ENCODE results near the gene MIA3. TPM values are rescaled to one million over a fixed set of nuclear protein-coding genes. Genes with fewer than 3 reads are reported as not detected.

Gene MIA3
- total and polyA plus RNA-seq, 11 donors: 20.2 to 71.1 (median 58.9) TPM

DNA sequence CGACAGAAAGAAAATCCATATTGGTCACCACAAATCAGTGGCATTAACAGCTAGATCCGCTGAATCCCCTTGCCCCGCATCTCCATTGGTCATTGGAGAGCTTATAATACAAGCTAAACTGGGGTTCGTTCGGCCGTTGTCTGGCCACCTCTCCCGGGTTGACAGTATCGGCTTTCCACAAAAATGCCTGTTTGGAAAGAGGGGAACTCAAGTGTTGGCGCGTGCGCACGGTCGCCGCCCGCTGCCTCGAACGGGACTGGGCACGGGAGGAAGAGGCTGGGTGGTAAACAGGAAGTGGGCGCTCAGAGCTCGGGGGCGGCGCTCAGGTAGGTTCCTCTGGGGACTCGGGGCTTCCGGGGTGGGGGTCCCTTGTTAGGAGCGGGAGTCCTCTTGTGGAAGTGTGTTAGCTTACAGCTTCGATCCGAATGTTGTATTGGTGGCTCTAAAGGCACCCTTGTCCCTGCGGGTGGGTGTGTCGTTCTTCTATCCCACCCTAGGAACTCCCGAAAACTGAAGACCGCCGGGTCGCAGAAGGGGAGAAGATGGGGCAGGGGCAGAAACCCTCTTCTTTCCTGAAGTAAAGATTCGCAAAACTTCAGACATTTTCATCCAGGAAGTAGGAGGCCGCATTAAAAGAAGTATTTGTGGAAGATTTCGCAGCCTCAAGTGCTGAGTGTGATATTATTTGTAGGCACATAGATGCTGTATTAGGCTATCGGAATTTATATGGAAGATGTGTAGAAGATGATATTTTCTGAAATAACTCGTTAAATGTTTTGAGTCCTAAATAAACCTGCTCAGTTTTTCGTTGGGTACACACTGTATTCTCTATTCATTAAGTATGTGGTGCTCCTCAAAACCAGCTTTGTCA, 95.4 kb downstream of the MIA3 start:
- Histone ChIP-seq H3K27me3 (no peaks in the 10 kb centered on the region), H3K4me1 (peaks cover 0 to 38% (median 30%) of the 10 kb centered on the region in 12 donors), H3K27ac (peak overlapping the region; percentile 93 to 100 (median 98)), H3K36me3 (peaks cover 0 to 37% (median 33%) of the 10 kb centered on the region in 9 donors), H3K4me3 (peak overlapping the region; percentile 50 to 96 (median 77)), H3K9me3 (no peaks in the 10 kb centered on the region)
- 1 to 2% (median 1%) methylated on average over 30 to 39 of the region's 39 CpGs for WGBS, 4 donors
- ATAC-seq: peak; percentile 88 to 93 (median 90)
- peak in 1 of 2 donors; percentile 37 for TF ChIP-seq POLR2A (IDR thresholded peaks at IDR 0.05)
- TF ChIP-seq, protein P1, sequence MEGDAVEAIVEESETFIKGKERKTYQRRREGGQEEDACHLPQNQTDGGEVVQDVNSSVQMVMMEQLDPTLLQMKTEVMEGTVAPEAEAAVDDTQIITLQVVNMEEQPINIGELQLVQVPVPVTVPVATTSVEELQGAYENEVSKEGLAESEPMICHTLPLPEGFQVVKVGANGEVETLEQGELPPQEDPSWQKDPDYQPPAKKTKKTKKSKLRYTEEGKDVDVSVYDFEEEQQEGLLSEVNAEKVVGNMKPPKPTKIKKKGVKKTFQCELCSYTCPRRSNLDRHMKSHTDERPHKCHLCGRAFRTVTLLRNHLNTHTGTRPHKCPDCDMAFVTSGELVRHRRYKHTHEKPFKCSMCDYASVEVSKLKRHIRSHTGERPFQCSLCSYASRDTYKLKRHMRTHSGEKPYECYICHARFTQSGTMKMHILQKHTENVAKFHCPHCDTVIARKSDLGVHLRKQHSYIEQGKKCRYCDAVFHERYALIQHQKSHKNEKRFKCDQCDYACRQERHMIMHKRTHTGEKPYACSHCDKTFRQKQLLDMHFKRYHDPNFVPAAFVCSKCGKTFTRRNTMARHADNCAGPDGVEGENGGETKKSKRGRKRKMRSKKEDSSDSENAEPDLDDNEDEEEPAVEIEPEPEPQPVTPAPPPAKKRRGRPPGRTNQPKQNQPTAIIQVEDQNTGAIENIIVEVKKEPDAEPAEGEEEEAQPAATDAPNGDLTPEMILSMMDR (IDR thresholded peaks at IDR 0.05): no peak
- peak; percentile 93 to 95 (median 95) for DNase-seq
- intact Hi-C loops (cut with DNase I): loop anchor here in 6 of 10 donors (2.0 to 10.0 kb wide), 7 partner anchors 69 to 249 kb away; no protein-coding TSS in a partner anchor

DNA sequence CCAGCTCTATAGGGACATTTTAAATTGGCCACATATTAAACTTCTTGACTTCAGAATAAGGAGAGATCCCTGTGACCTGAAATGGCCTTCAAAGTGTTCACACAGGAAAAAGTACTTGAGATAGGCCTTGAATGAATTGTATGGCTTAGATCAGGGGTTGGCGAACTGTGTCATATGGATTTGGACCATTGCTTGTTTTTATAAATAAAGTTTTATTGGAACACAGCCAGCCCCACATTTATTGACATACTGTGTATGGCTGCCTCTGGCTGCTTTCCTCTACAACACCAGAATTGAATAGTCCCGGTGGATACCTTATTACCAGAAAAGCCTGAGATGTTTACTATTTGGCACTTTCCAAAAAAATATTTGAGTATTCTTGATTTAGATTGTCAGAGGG, 98.5 kb downstream of the MIA3 start:
- H3K36me3 ChIP-seq: peaks cover 0 to 68% (median 64%) of the 10 kb centered on the region in 9 donors
- no peak overlapping the region for H3K27ac ChIP-seq
- H3K27me3 ChIP-seq: no peaks in the 10 kb centered on the region
- H3K4me1 ChIP-seq: peaks cover 0 to 17% (median 11%) of the 10 kb centered on the region in 12 donors
- H3K9me3 ChIP-seq: no peaks in the 10 kb centered on the region
- no peak for TF ChIP-seq POLR2A (IDR thresholded peaks at IDR 0.05)
- TF ChIP-seq, protein P1 (IDR thresholded peaks at IDR 0.05): no peak
- 95 to 98% (median 97%) methylated on average over 2 of the region's 2 CpGs for WGBS, 4 donors
- intact Hi-C loops (cut with DNase I): loop anchor here in 2 of 10 donors (10.0 kb wide), 2 partner anchors 72 to 252 kb away; no protein-coding TSS in a partner anchor
- H3K4me3 ChIP-seq: no peak overlapping the region
- no peak for DNase-seq
- ATAC-seq: no peak

Other genes starting within 250 kb of the MIA3 start
- gene HHIPL2, start 70.0 kb upstream of the MIA3 start, total RNA-seq: 1 to 10 TPM in 1 of 9 donors, under 1 TPM in 1, not detected in 7; 0.27 to 1.1 TPM
- gene HHIPL2, start 70.0 kb upstream of the MIA3 start, polyA plus RNA-seq: under 1 TPM in 1 of 2 donors, not detected in 1; 0.06 TPM
- gene TAF1A, start 28.2 kb upstream of the MIA3 start, total RNA-seq: 1 to 10 TPM in 8 of 9 donors, under 1 TPM in 1; 0.81 to 5.1 (median 1.6) TPM
- gene TAF1A, start 28.2 kb upstream of the MIA3 start, polyA plus RNA-seq: 1 to 10 TPM in 1 of 2 donors, under 1 TPM in 1; 0.99 to 2.4 TPM
- 10 to 100 TPM; 29.9 to 73.7 (median 49.2) TPM for gene AIDA, start 94.4 kb downstream of the MIA3 start, total RNA-seq
- gene AIDA, start 94.4 kb downstream of the MIA3 start, polyA plus RNA-seq: 10 to 100 TPM; 29.0 to 45.1 TPM
- 10 to 100 TPM; 29.6 to 51.1 (median 36.7) TPM for gene BROX, start 94.5 kb downstream of the MIA3 start, total RNA-seq
- gene BROX, start 94.5 kb downstream of the MIA3 start, polyA plus RNA-seq: 10 to 100 TPM; 10.1 to 13.8 TPM
- gene FAM177B, start 119.1 kb downstream of the MIA3 start, total RNA-seq: under 1 TPM in 2 of 9 donors, not detected in 7; 0.16 to 0.48 TPM
- under 1 TPM in 1 of 2 donors, not detected in 1; 0.27 TPM for gene FAM177B, start 119.1 kb downstream of the MIA3 start, polyA plus RNA-seq
- gene DISP1, start 196.9 kb downstream of the MIA3 start, total RNA-seq: 10 to 100 TPM in 1 of 9 donors, 1 to 10 TPM in 8; 3.5 to 16.3 (median 5.9) TPM
- gene DISP1, start 196.9 kb downstream of the MIA3 start, polyA plus RNA-seq: 1 to 10 TPM; 2.3 to 4.3 TPM